ENCODE data around the gene PCDHGA9. TPM values are rescaled to one million over a fixed set of nuclear protein-coding genes. Genes with fewer than 3 reads are reported as not detected.

PCDHGA9 gene
- total RNA-seq, 2 donors from 2014 or later, result 0.89 to 7.3 TPM

- Mint-ChIP-seq H3K27ac (no peak overlapping the region), H3K9me3 (peaks cover 68% of the 10 kb centered on the region), H3K36me3 (ENCODE audit: low read depth) (peaks cover 57% of the 10 kb centered on the region), H3K4me1 (no peaks in the 10 kb centered on the region), H3K27me3 (ENCODE audit: insufficient read depth) (no peaks in the 10 kb centered on the region), H3K4me3 (no peak overlapping the region)
- no peaks in the 10 kb centered on the region for H3K36me3 ChIP-seq (ENCODE audit: control insufficient read depth, insufficient read depth, low read length)
- H3K27me3 ChIP-seq (ENCODE audit: control insufficient read depth, insufficient read depth, low read length, poor library complexity, severe bottlenecking), result no peaks in the 10 kb centered on the region
- no peak overlapping the region for H3K4me3 ChIP-seq (ENCODE audit: low read length)
- H3K4me1 ChIP-seq (ENCODE audit: control insufficient read depth, insufficient read depth, low read length), result no peaks in the 10 kb centered on the region
- H3K27ac ChIP-seq (ENCODE audit: low read depth, low read length), result no peak overlapping the region
- TF ChIP-seq CTCF (conservative IDR thresholded peaks at IDR 0.05), result no peak
- H3K9me3 ChIP-seq (ENCODE audit: control insufficient read depth, low read length), result peaks cover 66% of the 10 kb centered on the region
- 80 to 96% methylated on average over 4 to 5 of the region's 5 CpGs for WGBS, 2 experiments (ENCODE audit: insufficient coverage in 1 of 2, insufficient read length in 1 of 2)
- no peak for DNase-seq
- no peak overlapping the region for H3K9ac ChIP-seq (ENCODE audit: extremely low read depth, low read length, poor library complexity, severe bottlenecking)
Observed at GRCh38 chr5:141356133-141356532, 46.4 kb upstream of the PCDHGA9 start.

DNA sequence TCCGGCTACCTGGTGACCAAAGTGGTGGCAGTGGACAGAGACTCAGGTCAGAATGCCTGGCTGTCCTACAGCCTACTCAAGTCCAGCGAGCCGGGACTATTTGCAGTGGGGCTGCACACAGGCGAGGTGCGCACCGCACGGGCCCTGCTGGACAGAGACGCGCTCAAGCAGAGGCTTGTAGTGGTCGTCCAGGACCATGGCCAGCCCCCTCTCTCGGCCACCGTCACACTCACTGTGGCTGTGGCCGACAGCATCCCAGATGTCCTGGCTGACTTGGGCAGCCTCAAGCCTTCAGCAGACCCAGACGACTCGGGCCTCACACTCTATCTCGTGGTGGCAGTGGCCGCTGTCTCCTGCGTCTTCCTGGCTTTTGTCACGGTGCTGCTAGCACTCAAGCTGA, 45.6 kb upstream of the PCDHGA9 start:
- H3K27me3 ChIP-seq (ENCODE audit: control insufficient read depth, insufficient read depth, low read length, poor library complexity, severe bottlenecking), result no peaks in the 10 kb centered on the region
- TF ChIP-seq CTCF (conservative IDR thresholded peaks at IDR 0.05), result no peak
- H3K4me3 ChIP-seq (ENCODE audit: low read length), result no peak overlapping the region
- H3K4me1 ChIP-seq (ENCODE audit: control insufficient read depth, insufficient read depth, low read length), result no peaks in the 10 kb centered on the region
- no peak for DNase-seq
- H3K27ac ChIP-seq (ENCODE audit: low read depth, low read length), result no peak overlapping the region
- peaks cover 55% of the 10 kb centered on the region for H3K36me3 Mint-ChIP-seq (ENCODE audit: low read depth)
- H3K36me3 ChIP-seq (ENCODE audit: control insufficient read depth, insufficient read depth, low read length), result no peaks in the 10 kb centered on the region
- H3K9me3 Mint-ChIP-seq, result peaks cover 69% of the 10 kb centered on the region
- H3K4me1 Mint-ChIP-seq, result no peaks in the 10 kb centered on the region
- H3K9me3 ChIP-seq (ENCODE audit: control insufficient read depth, low read length), result peaks cover 65% of the 10 kb centered on the region
- no peak overlapping the region for H3K9ac ChIP-seq (ENCODE audit: extremely low read depth, low read length, poor library complexity, severe bottlenecking)
- WGBS, 2 experiments (ENCODE audit: insufficient coverage in 1 of 2, insufficient read length in 1 of 2), result 94 to 98% methylated on average over 18 to 19 of the region's 19 CpGs
- no peak overlapping the region for H3K27ac Mint-ChIP-seq
- no peaks in the 10 kb centered on the region for H3K27me3 Mint-ChIP-seq (ENCODE audit: insufficient read depth)
- H3K4me3 Mint-ChIP-seq, result no peak overlapping the region

- no peaks in the 10 kb centered on the region for H3K36me3 ChIP-seq (ENCODE audit: control insufficient read depth, insufficient read depth, low read length)
- no peaks in the 10 kb centered on the region for H3K27me3 ChIP-seq (ENCODE audit: control insufficient read depth, insufficient read depth, low read length, poor library complexity, severe bottlenecking)
- peaks cover 56% of the 10 kb centered on the region for H3K36me3 Mint-ChIP-seq (ENCODE audit: low read depth)
- TF ChIP-seq CTCF (conservative IDR thresholded peaks at IDR 0.05), result peak; percentile 72
- H3K9me3 ChIP-seq (ENCODE audit: control insufficient read depth, low read length), result peaks cover 61% of the 10 kb centered on the region
- no peak within 1 kb of the TSS for H3K27ac Mint-ChIP-seq
- H3K4me3 ChIP-seq (ENCODE audit: low read length), result no peak within 1 kb of the TSS
- H3K4me1 ChIP-seq (ENCODE audit: control insufficient read depth, insufficient read depth, low read length), result no peaks in the 10 kb centered on the region
- 88 to 90% methylated on average over 21 to 24 of the region's 24 CpGs for whole genome bisulfite sequencing, 2 experiments (ENCODE audit: insufficient coverage in 1 of 2, insufficient read length in 1 of 2)
- peaks cover 77% of the 10 kb centered on the region for H3K9me3 Mint-ChIP-seq
- no peak within 1 kb of the TSS for H3K27ac ChIP-seq (ENCODE audit: low read depth, low read length)
- peak; percentile 63 for DNase-seq
- H3K4me3 Mint-ChIP-seq, result no peak within 1 kb of the TSS
- H3K9ac ChIP-seq (ENCODE audit: extremely low read depth, low read length, poor library complexity, severe bottlenecking), result no peak within 1 kb of the TSS
- no peaks in the 10 kb centered on the region for H3K4me1 Mint-ChIP-seq
- H3K27me3 Mint-ChIP-seq (ENCODE audit: insufficient read depth), result no peaks in the 10 kb centered on the region
Observed at GRCh38 chr5:141359790-141360426, 42.7 kb upstream of the PCDHGA9 start, which contains the start of gene PCDHGB2. TSS of gene PCDHGB2 (plus strand) at chr5:141359994. CDS start at chr5:141360136, 142 bp downstream.

Data from endodermal cell (in vitro differentiated cells).